ENCODE results near the gene MOCOS.

- no peak for TF ChIP-seq CTCF (IDR thresholded peaks at IDR 0.05)
- TF ChIP-seq POLR2A (IDR thresholded peaks at IDR 0.05) = no peak
Measured at GRCh38 chr18:36300211-36300610, 112.9 kb downstream of the MOCOS start.
